Calu3 (cell line): ENCODE measurements around the gene EVA1C. TPM values are rescaled to one million over a fixed set of nuclear protein-coding genes. Genes with fewer than 3 reads are reported as not detected.

ENCODE experiments used
- BruUV-seq: library from RNA; stranded (reverse); fragments of 400-500 nt; replicated peaks from 2 replicates; lab custom pipeline; 2021; lab: Mats Ljungman, UMichigan
- CTCF ChIA-PET: fragments of 300-600 bp; sonication (Branson Sonifier 250); formaldehyde crosslinking; loops from one replicate; lab custom pipeline; 2022; ENCODE audit warnings: antibody characterized with exemption; lab: Charles Lee
- DNase-seq: peaks from one replicate; pipeline ENCODE4 v3.0.0; 2022
- H3K27ac Mint-ChIP-seq: one replicate; pipeline ENCODE4 v1.8.0; 2022; ENCODE audit warnings: mixed read lengths; ENCODE audit not compliant: unreplicated experiment
- H3K27me3 Mint-ChIP-seq: one replicate; pipeline ENCODE4 v1.8.0; 2022; ENCODE audit warnings: mixed read lengths; ENCODE audit not compliant: unreplicated experiment
- H3K36me3 Mint-ChIP-seq: one replicate; pipeline ENCODE4 v1.8.0; 2022; ENCODE audit warnings: mild to moderate bottlenecking, moderate library complexity, mixed read lengths; ENCODE audit not compliant: insufficient read depth, unreplicated experiment
- H3K4me1 Mint-ChIP-seq: one replicate; pipeline ENCODE4 v1.8.0; 2022; ENCODE audit warnings: mild to moderate bottlenecking, low read depth, mixed read lengths; ENCODE audit not compliant: unreplicated experiment
- H3K4me3 Mint-ChIP-seq: one replicate; pipeline ENCODE4 v1.8.0; 2022; ENCODE audit warnings: mild to moderate bottlenecking, low read depth, moderate library complexity, mixed read lengths; ENCODE audit not compliant: unreplicated experiment
- H3K9me3 Mint-ChIP-seq: one replicate; pipeline ENCODE4 v1.8.0; 2022; ENCODE audit warnings: low read depth, mixed read lengths; ENCODE audit not compliant: unreplicated experiment
- CTCF ChIP-seq: fragments of 200-600 bp; IDR thresholded peaks from one replicate; pipeline ENCODE4 v1.8.0; 2022; ENCODE audit warnings: antibody characterized with exemption; ENCODE audit not compliant: unreplicated experiment
- intact Hi-C: fragments of 100-400 bp; cut with micrococcal nuclease; formaldehyde crosslinking; loops from one replicate; pipeline ENCODE4 v1.10.0; 2022; ENCODE audit not compliant: unreplicated experiment
- total RNA-seq: library from RNA; stranded (reverse); gene quantifications from 2 replicates; pipeline ENCODE4 v1.2.3, GENCODE V29; 2022

The EVA1C gene
- total RNA-seq, 1 experiment from 2014 or later: 1.4 TPM

GRCh38 chr21:32514275-32515055 lies 102.0 kb downstream of the EVA1C start:
- no peaks in the 10 kb centered on the region for H3K36me3 Mint-ChIP-seq
- no TSS peak for BruUV-seq
- H3K4me3 Mint-ChIP-seq: no peak overlapping the region
- no peak for TF ChIP-seq CTCF
- no peak overlapping the region for H3K27ac Mint-ChIP-seq
- no peak for DNase-seq
- intact Hi-C loops: no loop called here
- CTCF ChIA-PET: interaction anchor here (0.6 kb wide), 1 partner anchor 229 kb away, joined by 4 read pairs; no protein-coding TSS in a partner anchor
- no peaks in the 10 kb centered on the region for H3K27me3 Mint-ChIP-seq
- no peaks in the 10 kb centered on the region for H3K4me1 Mint-ChIP-seq
- H3K9me3 Mint-ChIP-seq: no peaks in the 10 kb centered on the region

GRCh38 chr21:32515874-32516273 lies 103.4 kb downstream of the EVA1C start:
- no TSS peak for BruUV-seq
- H3K27me3 Mint-ChIP-seq: no peaks in the 10 kb centered on the region
- H3K9me3 Mint-ChIP-seq: no peaks in the 10 kb centered on the region
- no peak for TF ChIP-seq CTCF
- no peak overlapping the region for H3K4me3 Mint-ChIP-seq
- CTCF ChIA-PET: no interaction called here
- H3K4me1 Mint-ChIP-seq: peaks cover 3% of the 10 kb centered on the region
- no peak for DNase-seq
- H3K36me3 Mint-ChIP-seq: no peaks in the 10 kb centered on the region
- intact Hi-C loops: no loop called here
- no peak overlapping the region for H3K27ac Mint-ChIP-seq

- no peak for DNase-seq
- BruUV-seq: no TSS peak
- intact Hi-C loops: no loop called here
- no peaks in the 10 kb centered on the region for H3K9me3 Mint-ChIP-seq
- H3K36me3 Mint-ChIP-seq: no peaks in the 10 kb centered on the region
- H3K4me1 Mint-ChIP-seq: peaks cover 12% of the 10 kb centered on the region
- CTCF ChIA-PET: no interaction called here
- no peak overlapping the region for H3K4me3 Mint-ChIP-seq
- TF ChIP-seq CTCF: no peak
- no peak overlapping the region for H3K27ac Mint-ChIP-seq
- no peaks in the 10 kb centered on the region for H3K27me3 Mint-ChIP-seq
These were observed 104.5 kb downstream of the EVA1C start for GRCh38 chr21:32516756-32517649.

- CTCF ChIA-PET: interaction anchor here (0.8 kb wide), 1 partner anchor 67 kb away, joined by 3 read pairs; no protein-coding TSS in a partner anchor
- no peak overlapping the region for H3K27ac Mint-ChIP-seq
These were observed 107.7 kb downstream of the EVA1C start for GRCh38 chr21:32519945-32520874.

More at GRCh38 chr21:32519945-32520874, 107.7 kb downstream of the EVA1C start:
- no peak for DNase-seq
- no peaks in the 10 kb centered on the region for H3K9me3 Mint-ChIP-seq
- H3K4me3 Mint-ChIP-seq: no peak overlapping the region
- H3K4me1 Mint-ChIP-seq: peaks cover 15% of the 10 kb centered on the region
- BruUV-seq: no TSS peak
- intact Hi-C loops: no loop called here
- no peaks in the 10 kb centered on the region for H3K36me3 Mint-ChIP-seq
- TF ChIP-seq CTCF: no peak
- no peaks in the 10 kb centered on the region for H3K27me3 Mint-ChIP-seq
